Stimulated activated naive B cell treated with anti-CD40 and anti-IgM and Interleukin-4, amounts not matched to agents 10 μg/mL and 1 μg/mL and 100 μg/mL, for 72 hours (primary cell): ENCODE results near the gene FCHO2.
"Not testable (repeated sequence)": the region's sequence is repeated elsewhere in the genome, so short reads cannot be mapped to it uniquely, and the experiment has no call there.

Experiments
- ATAC-seq, 2 donors: fragments of 150-1000 bp; cut with Tn5 transposase; replicated peaks; 2 replicates each; pipeline ENCODE4 v1.10.0; 2021; ENCODE audit warnings: moderate library complexity in 1 of 2
- DNase-seq: peaks from one replicate; pipeline ENCODE4 v3.0.0; 2021
- H3K27ac Mint-ChIP-seq: one replicate; pipeline ENCODE4 v1.8.0; 2022; ENCODE audit warnings: mild to moderate bottlenecking, mixed read lengths
- H3K27me3 Mint-ChIP-seq, 2 donors: one replicate each; pipeline ENCODE4 v1.8.0; 2022; ENCODE audit warnings: mixed read lengths in 2 of 2
- H3K36me3 Mint-ChIP-seq, 2 donors: one replicate each; pipeline ENCODE4 v1.8.0; 2022; ENCODE audit warnings: mixed read lengths in 2 of 2, mild to moderate bottlenecking in 1 of 2
- H3K4me1 Mint-ChIP-seq, 2 donors: one replicate each; pipeline ENCODE4 v1.8.0; 2022; ENCODE audit warnings: mixed read lengths in 2 of 2, mild to moderate bottlenecking in 1 of 2
- H3K4me3 Mint-ChIP-seq, 2 donors: one replicate each; pipeline ENCODE4 v1.8.0; 2022; ENCODE audit warnings: mild to moderate bottlenecking in 2 of 2, mixed read lengths in 2 of 2, moderate library complexity in 1 of 2
- H3K9me3 Mint-ChIP-seq, 2 donors: one replicate each; pipeline ENCODE4 v1.8.0; 2022; ENCODE audit warnings: mixed read lengths in 2 of 2, mild to moderate bottlenecking in 1 of 2

FCHO2 gene

GRCh38 chr5:72991394-72991793, 35.6 kb downstream of the FCHO2 start:
- H3K27me3 Mint-ChIP-seq, result no peaks in the 10 kb centered on the region
- no peak for DNase-seq

GRCh38 chr5:72994578-72994977, 38.7 kb downstream of the FCHO2 start:
- Mint-ChIP-seq H3K36me3 (peaks cover 34 to 35% of the 10 kb centered on the region in 2 donors), H3K4me3 (no peak overlapping the region), H3K27ac (no peak overlapping the region), H3K9me3 (peaks cover 3 to 6% of the 10 kb centered on the region in 2 donors), H3K27me3 (no peaks in the 10 kb centered on the region), H3K4me1 (no peaks in the 10 kb centered on the region)
- ATAC-seq (no peak), DNase-seq (no peak)

More at GRCh38 chr5:72991394-72991793, 35.6 kb downstream of the FCHO2 start:
- no peak overlapping the region for H3K4me3 Mint-ChIP-seq
- peaks cover 27 to 35% of the 10 kb centered on the region in 2 donors for H3K36me3 Mint-ChIP-seq
- H3K27ac Mint-ChIP-seq, result no peak overlapping the region
- no peaks in the 10 kb centered on the region for H3K4me1 Mint-ChIP-seq
- no peak for ATAC-seq
- H3K9me3 Mint-ChIP-seq, result peaks cover 3 to 6% of the 10 kb centered on the region in 2 donors

- ATAC-seq (no peak), DNase-seq (no peak)
- H3K36me3 Mint-ChIP-seq, result peaks cover 30 to 31% of the 10 kb centered on the region in 2 donors
- H3K27me3 Mint-ChIP-seq, result no peaks in the 10 kb centered on the region
- no peaks in the 10 kb centered on the region for H3K4me1 Mint-ChIP-seq
- H3K27ac Mint-ChIP-seq, result no peak overlapping the region
- H3K4me3 Mint-ChIP-seq, result no peak overlapping the region
- peaks cover 3 to 6% of the 10 kb centered on the region in 2 donors for H3K9me3 Mint-ChIP-seq
Observed at GRCh38 chr5:72996632-72997031, 40.8 kb downstream of the FCHO2 start.

GRCh38 chr5:72999916-73000315, 44.1 kb downstream of the FCHO2 start:
- Mint-ChIP-seq H3K27me3 (no peaks in the 10 kb centered on the region), H3K4me1 (no peaks in the 10 kb centered on the region), H3K9me3 (no peaks in the 10 kb centered on the region), H3K27ac (no peak overlapping the region), H3K4me3 (no peak overlapping the region), H3K36me3 (peaks cover 5 to 7% of the 10 kb centered on the region in 2 donors)
- DNase-seq (no peak), ATAC-seq (no peak)

- Mint-ChIP-seq H3K27ac (no peak overlapping the region), H3K27me3 (no peaks in the 10 kb centered on the region), H3K9me3 (no peaks in the 10 kb centered on the region), H3K4me1 (no peaks in the 10 kb centered on the region), H3K36me3 (no peaks in the 10 kb centered on the region), H3K4me3 (no peak overlapping the region)
- ATAC-seq, result no peak
- DNase-seq, result no peak
Observed at GRCh38 chr5:73005886-73006285, 50.0 kb downstream of the FCHO2 start.

GRCh38 chr5:73007051-73007450, 51.2 kb downstream of the FCHO2 start:
- Mint-ChIP-seq H3K4me3 (no peak overlapping the region), H3K36me3 (no peaks in the 10 kb centered on the region), H3K27me3 (no peaks in the 10 kb centered on the region), H3K9me3 (no peaks in the 10 kb centered on the region), H3K27ac (no peak overlapping the region), H3K4me1 (no peaks in the 10 kb centered on the region)
- no peak for DNase-seq
- no peak for ATAC-seq

- no peaks in the 10 kb centered on the region for H3K4me1 Mint-ChIP-seq
- H3K4me3 Mint-ChIP-seq, result no peak overlapping the region
- H3K9me3 Mint-ChIP-seq, result no peaks in the 10 kb centered on the region
- no peak overlapping the region for H3K27ac Mint-ChIP-seq
- ATAC-seq (no peak), DNase-seq (no peak)
- H3K27me3 Mint-ChIP-seq, result no peaks in the 10 kb centered on the region
- no peaks in the 10 kb centered on the region for H3K36me3 Mint-ChIP-seq
Observed at GRCh38 chr5:73008831-73009230, 53.0 kb downstream of the FCHO2 start.

GRCh38 chr5:73011612-73012011, 55.8 kb downstream of the FCHO2 start:
- not testable (repeated sequence) for H3K4me1 Mint-ChIP-seq, H3K9me3 Mint-ChIP-seq, H3K4me3 Mint-ChIP-seq, H3K27me3 Mint-ChIP-seq, H3K36me3 Mint-ChIP-seq, H3K27ac Mint-ChIP-seq, ATAC-seq, DNase-seq

- Mint-ChIP-seq H3K27ac (no peak overlapping the region), H3K4me1 (no peaks in the 10 kb centered on the region), H3K36me3 (peaks cover 2 to 10% of the 10 kb centered on the region in 2 donors), H3K9me3 (no peaks in the 10 kb centered on the region), H3K4me3 (no peak overlapping the region), H3K27me3 (no peaks in the 10 kb centered on the region)
- ATAC-seq (no peak), DNase-seq (no peak)
Observed at GRCh38 chr5:73018892-73019291, 63.1 kb downstream of the FCHO2 start.

- Mint-ChIP-seq H3K4me1 (no peaks in the 10 kb centered on the region), H3K27ac (no peak overlapping the region), H3K9me3 (no peaks in the 10 kb centered on the region), H3K36me3 (peaks cover 2 to 10% of the 10 kb centered on the region in 2 donors), H3K4me3 (no peak overlapping the region), H3K27me3 (no peaks in the 10 kb centered on the region)
- DNase-seq (no peak), ATAC-seq (no peak)
Observed at GRCh38 chr5:73019766-73020165, 63.9 kb downstream of the FCHO2 start.

- peaks cover 2 to 13% of the 10 kb centered on the region in 2 donors for H3K36me3 Mint-ChIP-seq
- no peaks in the 10 kb centered on the region for H3K27me3 Mint-ChIP-seq
- no peaks in the 10 kb centered on the region for H3K9me3 Mint-ChIP-seq
- no peak overlapping the region for H3K27ac Mint-ChIP-seq
- no peaks in the 10 kb centered on the region for H3K4me1 Mint-ChIP-seq
- no peak overlapping the region for H3K4me3 Mint-ChIP-seq
- ATAC-seq (no peak), DNase-seq (no peak)
Observed at GRCh38 chr5:73022471-73023169, 66.8 kb downstream of the FCHO2 start.

- not testable (repeated sequence) for ATAC-seq, H3K9me3 Mint-ChIP-seq, H3K27me3 Mint-ChIP-seq, DNase-seq, H3K4me1 Mint-ChIP-seq, H3K27ac Mint-ChIP-seq, H3K4me3 Mint-ChIP-seq, H3K36me3 Mint-ChIP-seq
Observed at GRCh38 chr5:73024946-73025544, 69.2 kb downstream of the FCHO2 start.

- DNase-seq (no peak), ATAC-seq (no peak)
- Mint-ChIP-seq H3K27me3 (no peaks in the 10 kb centered on the region), H3K27ac (no peak overlapping the region), H3K4me3 (no peak overlapping the region), H3K36me3 (peaks cover 0 to 3% of the 10 kb centered on the region in 2 donors), H3K4me1 (no peaks in the 10 kb centered on the region), H3K9me3 (no peaks in the 10 kb centered on the region)
Observed at GRCh38 chr5:73027361-73027760, 71.5 kb downstream of the FCHO2 start.

GRCh38 chr5:73027816-73028215, 72.0 kb downstream of the FCHO2 start:
- H3K9me3 Mint-ChIP-seq, result no peaks in the 10 kb centered on the region
- no peak overlapping the region for H3K27ac Mint-ChIP-seq
- no peak overlapping the region for H3K4me3 Mint-ChIP-seq
- peaks cover 0 to 3% of the 10 kb centered on the region in 2 donors for H3K36me3 Mint-ChIP-seq
- no peaks in the 10 kb centered on the region for H3K27me3 Mint-ChIP-seq
- no peak for DNase-seq
- no peak for ATAC-seq
- no peaks in the 10 kb centered on the region for H3K4me1 Mint-ChIP-seq

- Mint-ChIP-seq H3K27ac (no peak overlapping the region), H3K4me1 (no peaks in the 10 kb centered on the region), H3K27me3 (no peaks in the 10 kb centered on the region), H3K4me3 (no peak overlapping the region), H3K36me3 (peaks cover 0 to 3% of the 10 kb centered on the region in 2 donors), H3K9me3 (no peaks in the 10 kb centered on the region)
- DNase-seq (no peak), ATAC-seq (no peak)
Observed at GRCh38 chr5:73028991-73029595, 73.3 kb downstream of the FCHO2 start.
